Left ventricle myocardium superior (tissue), 1 donor: ENCODE results near the gene SNAP47. TPM values are rescaled to one million over a fixed set of nuclear protein-coding genes. Genes with fewer than 3 reads are reported as not detected.
"Not testable (repeated sequence)": the region's sequence is repeated elsewhere in the genome, so short reads cannot be mapped to it uniquely, and the experiment has no call there.

Experiments
- ATAC-seq: fragments of 200-7000 bp; cut with Tn5 transposase; one replicate; pipeline ENCODE4 v1.9.1; 2020; ENCODE audit warnings: mild to moderate bottlenecking, moderate library complexity
- DNase-seq: peaks from one replicate; pipeline ENCODE4 v3.0.0-alpha.2; 2020
- intact Hi-C: fragments of 100-400 bp; cut with micrococcal nuclease; formaldehyde crosslinking; loops from one replicate; pipeline ENCODE4 v1.11.0; 2022
- long read RNA-seq: library from polyadenylated mRNA; unstranded; transcript quantifications from one replicate; pipeline ENCODE4 v2.0.0, GENCODE V29; 2021
- total RNA-seq: library from RNA; stranded (reverse); fragmentation: NEBNext Ultra II Directional; extraction: Animal tissue kit (Norgen Biotek cat#: 25700); gene quantifications from one replicate; pipeline ENCODE4 v1.2.1, GENCODE V29; 2021
- donor health status: DM: no; HTN: yes; CAD: no; lungs with severe emphysema.

Gene SNAP47
- 36.4 TPM for total RNA-seq
- long read RNA-seq, transcript SNAP47-202 (5 exons, 2,362 nt), result major isoform, 32 of 83 reads
- long read RNA-seq, transcript SNAP47-210 (3 exons, 2,375 nt), result minor isoform, 11 of 83 reads
- long read RNA-seq, partial matches to known transcripts, result 7 of 83 reads
- long read RNA-seq, other reads (novel, unspliced or antisense), result 31 of 83 reads

GRCh38 chr1:227734856-227735538 lies at the start of gene SNAP47, which contains the start of gene JMJD4:
TSS of gene SNAP47 (plus strand) at chr1:227735435. CDS start at chr1:227747737, 12,302 bp downstream.
TSS of gene JMJD4 (minus strand) at chr1:227735302. CDS start at chr1:227735273, 29 bp downstream.
- intact Hi-C loops, result no loop called here
- ATAC-seq (peak; percentile 91), DNase-seq (peak; percentile 95)

DNA sequence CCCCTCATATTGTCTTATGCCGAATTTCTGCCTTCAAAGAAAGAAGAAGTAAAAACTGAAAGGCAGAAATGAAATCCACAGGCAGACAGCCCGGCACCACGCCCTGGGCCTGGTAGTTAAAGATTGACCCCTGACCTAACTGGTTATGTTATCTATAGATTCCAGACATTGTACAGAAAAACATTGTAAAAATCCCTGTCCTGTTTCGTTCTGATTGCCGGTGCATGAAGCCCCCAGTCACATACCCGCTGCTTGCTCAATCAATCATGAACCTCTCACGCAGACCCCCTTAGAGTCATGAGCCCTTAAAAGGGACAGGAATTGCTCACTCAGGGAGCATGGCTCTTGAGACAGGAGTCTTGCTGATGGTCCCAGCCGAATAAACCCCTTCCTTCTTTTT lies 49.4 kb upstream of the SNAP47 start:
- ATAC-seq (no peak), DNase-seq (no peak)
- intact Hi-C loops, result no loop called here

GRCh38 chr1:227697321-227697864 lies 37.8 kb upstream of the SNAP47 start:
- DNase-seq (no peak), ATAC-seq (no peak)
- intact Hi-C loops, result no loop called here

GRCh38 chr1:227701631-227702030 lies 33.6 kb upstream of the SNAP47 start:
- intact Hi-C loops, DNase-seq, ATAC-seq: not testable (repeated sequence)

- no peak for DNase-seq
- ATAC-seq, result no peak
- intact Hi-C loops, result no loop called here
Observed at GRCh38 chr1:227707846-227708245, 27.4 kb upstream of the SNAP47 start.

GRCh38 chr1:227709451-227709850 lies 25.8 kb upstream of the SNAP47 start:
- intact Hi-C loops, result no loop called here
- DNase-seq, result no peak
- ATAC-seq, result no peak

GRCh38 chr1:227710474-227710873 lies 24.8 kb upstream of the SNAP47 start:
- ATAC-seq, intact Hi-C loops, DNase-seq: not testable (repeated sequence)

GRCh38 chr1:227712648-227713047 lies 22.6 kb upstream of the SNAP47 start:
- ATAC-seq (no peak), DNase-seq (no peak)
- intact Hi-C loops, result no loop called here

DNA sequence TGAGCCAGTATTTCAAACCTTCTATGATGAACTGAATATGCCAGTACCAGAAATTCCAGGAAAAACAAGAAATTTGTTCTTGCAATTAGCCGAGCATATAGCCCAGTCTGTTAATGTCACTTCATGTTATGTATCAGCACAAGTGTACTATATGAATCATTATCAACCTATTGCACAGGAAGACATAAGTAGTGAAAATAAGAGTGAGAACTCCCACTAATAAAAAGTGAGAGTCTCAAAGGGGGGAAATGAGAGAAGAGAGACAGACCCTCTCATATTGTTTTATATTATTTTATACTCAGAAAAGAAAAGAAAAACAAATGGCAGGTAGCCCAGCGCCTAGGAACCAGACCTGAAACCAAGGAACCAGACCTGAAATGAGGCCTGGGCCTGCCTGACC lies 16.3 kb upstream of the SNAP47 start:
- ATAC-seq (no peak), DNase-seq (no peak)
- intact Hi-C loops, result no loop called here

GRCh38 chr1:227723474-227723873 lies 11.8 kb upstream of the SNAP47 start:
- intact Hi-C loops, result no loop called here
- ATAC-seq (no peak), DNase-seq (no peak)

- intact Hi-C loops, result no loop called here
- DNase-seq, result no peak
- no peak for ATAC-seq
Observed at GRCh38 chr1:227725046-227725445, 10.2 kb upstream of the SNAP47 start.

- ATAC-seq (no peak), DNase-seq (no peak)
- intact Hi-C loops, result no loop called here
Observed at GRCh38 chr1:227726318-227726717, 8.9 kb upstream of the SNAP47 start.

DNA sequence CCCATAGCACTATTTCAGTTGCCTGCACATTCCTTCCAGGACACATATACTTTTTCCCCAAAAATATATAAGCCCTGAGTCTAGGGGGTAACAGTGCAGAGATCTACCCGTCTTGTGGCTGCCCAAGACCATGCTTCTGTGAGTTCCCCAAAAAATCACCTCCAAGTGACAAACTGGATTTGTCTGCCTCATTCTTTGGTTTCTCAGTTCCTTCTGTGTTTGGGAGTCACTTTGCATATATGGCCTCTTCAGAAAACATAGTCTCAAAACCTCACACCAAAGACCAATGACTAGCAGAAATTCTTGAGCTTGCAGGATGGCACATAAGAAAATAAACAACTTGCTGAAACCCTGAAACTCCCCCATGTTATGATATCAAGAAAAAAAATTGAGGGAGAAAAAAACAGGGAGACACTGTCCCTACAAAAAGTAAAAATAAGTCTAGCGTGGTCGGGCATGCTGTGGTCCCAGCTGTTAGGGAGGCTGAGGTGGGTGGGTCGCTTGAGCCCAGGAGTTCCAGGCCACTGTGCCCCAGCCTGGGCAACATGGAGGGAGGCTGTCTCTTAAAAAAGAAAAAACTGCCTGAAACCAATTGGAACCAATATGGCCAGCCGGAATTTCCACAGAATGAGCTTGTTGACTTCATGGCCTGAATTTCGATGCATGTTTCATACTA lies 8.2 kb upstream of the SNAP47 start:
- DNase-seq, result no peak
- ATAC-seq, result no peak
- intact Hi-C loops, result no loop called here

- intact Hi-C loops, result no loop called here
- ATAC-seq (peak; percentile 75), DNase-seq (peak; percentile 87)
Observed at GRCh38 chr1:227728059-227728891, 7.0 kb upstream of the SNAP47 start.

DNA sequence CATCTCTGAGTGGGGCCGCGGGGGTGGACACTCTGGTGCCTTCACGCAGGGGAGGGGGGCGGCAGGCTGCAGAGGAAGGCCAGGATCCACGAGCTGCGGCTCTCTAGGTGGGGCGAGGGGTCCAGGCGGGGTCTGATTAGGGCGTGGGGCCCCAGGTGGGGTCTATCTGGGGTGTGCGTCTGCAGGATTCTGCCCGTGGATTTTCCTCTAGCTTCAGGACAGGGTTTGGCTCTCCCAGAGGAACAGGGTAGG lies 6.4 kb upstream of the SNAP47 start:
- DNase-seq (no peak), ATAC-seq (peak; percentile 25)
- intact Hi-C loops, result no loop called here

GRCh38 chr1:227729144-227729880 lies 5.9 kb upstream of the SNAP47 start:
- ATAC-seq, result peak; percentile 1
- peak; percentile 33 for DNase-seq
- intact Hi-C loops, result no loop called here

- peak; percentile 1 for ATAC-seq
- DNase-seq, result peak; percentile 70
Observed at GRCh38 chr1:227729881-227730629, 5.2 kb upstream of the SNAP47 start.

GRCh38 chr1:227730630-227731151 lies 4.5 kb upstream of the SNAP47 start:
- intact Hi-C loops, result no loop called here
- DNase-seq (peak; percentile 45), ATAC-seq (no peak)

More at GRCh38 chr1:227729881-227730629, 5.2 kb upstream of the SNAP47 start:
- intact Hi-C loops, result no loop called here
